H9 (cell line): ENCODE measurements around the gene INSYN1. TPM values are rescaled to one million over a fixed set of nuclear protein-coding genes. Genes with fewer than 3 reads are reported as not detected.

Experiments used
- DNase-seq: peaks from one replicate; pipeline ENCODE4 v3.0.0-alpha.2; 2017
- H2AFZ ChIP-seq: one replicate; pipeline ENCODE4 v1.6.1; 2013; ENCODE audit warnings: mild to moderate bottlenecking, low read length, control low read depth, moderate library complexity
- H2AK5ac ChIP-seq: 2 replicates; pipeline ENCODE4 v1.6.1; 2013; ENCODE audit warnings: low read length, control low read depth, mixed read lengths; ENCODE audit not compliant: insufficient read length
- H2BK120ac ChIP-seq: one replicate; pipeline ENCODE4 v1.6.1; 2013; ENCODE audit warnings: low read depth, mild to moderate bottlenecking, low read length, control low read depth, inconsistent platforms; ENCODE audit not compliant: poor library complexity, severe bottlenecking
- H2BK12ac ChIP-seq: 2 replicates; pipeline ENCODE4 v1.6.1; 2013; ENCODE audit warnings: low read length, control low read depth, mixed read lengths, low read depth; ENCODE audit not compliant: insufficient read length
- H2BK15ac ChIP-seq: 2 replicates; pipeline ENCODE4 v1.6.1; 2013; ENCODE audit warnings: low read depth, low read length, control low read depth
- H2BK20ac ChIP-seq: one replicate; pipeline ENCODE4 v1.6.1; 2013; ENCODE audit warnings: low read depth, mild to moderate bottlenecking, low read length, control low read depth, inconsistent platforms; ENCODE audit not compliant: poor library complexity, severe bottlenecking
- H2BK5ac ChIP-seq: 2 replicates; pipeline ENCODE4 v1.6.1; 2013; ENCODE audit warnings: low read length, control low read depth, mixed read lengths; ENCODE audit not compliant: insufficient read length
- H3K14ac ChIP-seq: 2 replicates; pipeline ENCODE4 v1.6.1; 2013; ENCODE audit warnings: low read length, control low read depth; ENCODE audit not compliant: insufficient read depth
- H3K18ac ChIP-seq: 2 replicates; pipeline ENCODE4 v1.6.1; 2013; ENCODE audit warnings: low read depth, mild to moderate bottlenecking, mixed read lengths, low read length, control low read depth; ENCODE audit not compliant: insufficient read length
- H3K23ac ChIP-seq: 2 replicates; pipeline ENCODE4 v1.6.1; 2013; ENCODE audit warnings: low read length, control low read depth, mixed read lengths, low read depth; ENCODE audit not compliant: insufficient read length
- H3K23me2 ChIP-seq: 2 replicates; pipeline ENCODE4 v1.6.1; 2013; ENCODE audit warnings: low read depth, mild to moderate bottlenecking, mixed read lengths, low read length, control low read depth; ENCODE audit not compliant: insufficient read length, poor library complexity, severe bottlenecking
- H3K27ac ChIP-seq: 2 replicates; pipeline ENCODE4 v1.5.1; 2013; ENCODE audit warnings: low read length, control low read depth, mixed read lengths, low read depth; ENCODE audit not compliant: insufficient read length
- H3K27me3 ChIP-seq: 2 replicates; pipeline ENCODE4 v1.6.1; 2013; ENCODE audit warnings: low read length, control low read depth, inconsistent platforms; ENCODE audit not compliant: insufficient read depth
- H3K4ac ChIP-seq: 2 replicates; pipeline ENCODE4 v1.6.1; 2013; ENCODE audit warnings: low read depth, mild to moderate bottlenecking, control low read depth, inconsistent platforms, low read length, moderate library complexity
- H3K4me1 ChIP-seq: 2 replicates; pipeline ENCODE4 v1.6.1; 2013; ENCODE audit warnings: low read length, control low read depth, inconsistent platforms; ENCODE audit not compliant: insufficient read depth
- H3K4me2 ChIP-seq: 2 replicates; pipeline ENCODE4 v1.6.1; 2013; ENCODE audit warnings: low read length, control low read depth, mixed read lengths; ENCODE audit not compliant: insufficient read length, insufficient read depth
- H3K56ac ChIP-seq: 2 replicates; pipeline ENCODE4 v1.6.1; 2013; ENCODE audit warnings: low read depth, mild to moderate bottlenecking, mixed read lengths, low read length, control low read depth; ENCODE audit not compliant: insufficient read length
- H3K79me1 ChIP-seq: 2 replicates; pipeline ENCODE4 v1.6.1; 2013; ENCODE audit warnings: low read depth, mild to moderate bottlenecking, moderate library complexity, low read length, control low read depth, inconsistent platforms; ENCODE audit not compliant: insufficient read depth, poor library complexity, severe bottlenecking
- H3K79me2 ChIP-seq: 2 replicates; pipeline ENCODE4 v1.6.1; 2013; ENCODE audit warnings: low read length, control low read depth, inconsistent platforms; ENCODE audit not compliant: insufficient read depth
- H3K9ac ChIP-seq: 2 replicates; pipeline ENCODE4 v1.6.1; 2013; ENCODE audit warnings: low read length, control low read depth, mixed read lengths; ENCODE audit not compliant: insufficient read length; ENCODE audit errors: extremely low read depth
- H3K9me3 ChIP-seq: one replicate; pipeline ENCODE4 v1.6.1; 2013; ENCODE audit warnings: low read depth, low read length, inconsistent platforms; ENCODE audit not compliant: control insufficient read depth
- H3T11ph ChIP-seq: one replicate; pipeline ENCODE4 v1.6.1; 2013; ENCODE audit warnings: mild to moderate bottlenecking, low read length, control low read depth, inconsistent platforms
- H4K20me1 ChIP-seq: one replicate; pipeline ENCODE4 v1.6.1; 2013; ENCODE audit not compliant: control insufficient read depth, insufficient read length, insufficient read depth
- H4K5ac ChIP-seq: 2 replicates; pipeline ENCODE4 v1.6.1; 2013; ENCODE audit warnings: low read depth, mild to moderate bottlenecking, mixed read lengths, low read length, control low read depth; ENCODE audit not compliant: insufficient read length
- H4K8ac ChIP-seq: replicated peaks from 2 replicates; pipeline ENCODE4 v1.6.1; 2013; ENCODE audit warnings: low read length, control low read depth, mixed read lengths, low read depth; ENCODE audit not compliant: insufficient read length
- H4K91ac ChIP-seq: 2 replicates; pipeline ENCODE4 v1.6.1; 2013; ENCODE audit warnings: low read depth, mild to moderate bottlenecking, moderate library complexity, mixed read lengths, low read length, control low read depth; ENCODE audit not compliant: insufficient read length
- H3K27ac Mint-ChIP-seq, 3 experiments: 2 replicates in 2 of 3; 3 replicates in 1 of 3; pipeline ENCODE4 v1.8.0; 2020 to 2021; ENCODE audit warnings: mixed read lengths in 3 of 3, mild to moderate bottlenecking in 1 of 3, moderate library complexity in 1 of 3
- H3K27me3 Mint-ChIP-seq: 2 replicates; pipeline ENCODE4 v1.8.0; 2021; ENCODE audit warnings: low read depth, mild to moderate bottlenecking, moderate library complexity, mixed read lengths
- H3K36me3 Mint-ChIP-seq, 3 experiments: 2 replicates in 2 of 3; 3 replicates in 1 of 3; pipeline ENCODE4 v1.8.0; 2020 to 2021; ENCODE audit warnings: low read depth in 3 of 3, mixed read lengths in 3 of 3; ENCODE audit not compliant: insufficient read depth in 1 of 3
- H3K4me1 Mint-ChIP-seq, 2 experiments: 2 replicates each; pipeline ENCODE4 v1.8.0; 2020; ENCODE audit warnings: mixed read lengths in 2 of 2
- H3K4me3 Mint-ChIP-seq, 2 experiments: 2 replicates in 1 of 2; 3 replicates in 1 of 2; pipeline ENCODE4 v1.8.0; 2020 to 2021; ENCODE audit warnings: mild to moderate bottlenecking in 2 of 2, mixed read lengths in 2 of 2, moderate library complexity in 1 of 2
- H3K9me3 Mint-ChIP-seq, 2 experiments: 2 replicates in 1 of 2; 3 replicates in 1 of 2; pipeline ENCODE4 v1.8.0; 2020; ENCODE audit warnings: mild to moderate bottlenecking in 2 of 2, mixed read lengths in 2 of 2, moderate library complexity in 1 of 2
- WGBS: extraction: QIAGEN DNeasy Blood & Tissue Kit; methylation state at CpG from one replicate; pipeline ENCODE4 v1.1.7; 2013; ENCODE audit warnings: missing lambda C conversion rate, low lambda C conversion rate, mixed read lengths; ENCODE audit not compliant: insufficient read length; ENCODE audit errors: extremely low coverage; 5-methylcytosine and 5-hydroxymethylcytosine counted together
- total RNA-seq: library from RNA; stranded (reverse); gene quantifications from 2 replicates; pipeline ENCODE4 v1.2.1, GENCODE V29; 2021
- TF ChIP-seq, protein P1 (sequence below): fragments of 200-600 bp; sonication (generic); conservative IDR thresholded peaks from 3 replicates; pipeline ENCODE4 v1.8.0; 2021; ENCODE audit warnings: antibody characterized with exemption, mild to moderate bottlenecking

The INSYN1 gene
- total RNA-seq, 1 experiment from 2014 or later, result 1.9 TPM

DNA sequence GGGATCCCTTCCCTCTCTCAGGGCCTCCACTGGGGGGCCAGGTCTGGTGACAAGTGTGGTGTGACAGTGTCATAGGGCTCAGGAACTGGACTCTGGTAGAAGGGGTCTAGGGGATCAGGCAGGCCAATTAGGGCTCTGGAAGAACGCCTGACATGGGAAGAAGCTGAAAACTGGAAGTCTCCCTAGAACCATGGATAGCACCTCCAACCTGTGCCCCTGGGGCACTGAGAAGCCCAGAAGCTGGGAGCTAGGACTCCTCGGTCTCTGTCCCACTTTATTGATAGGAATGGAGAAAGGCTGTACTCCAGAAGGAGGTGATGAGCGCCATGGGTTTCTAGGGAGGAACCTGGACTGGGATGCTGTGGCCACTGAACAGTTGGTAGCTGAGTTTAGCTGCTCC lies 30.7 kb downstream of the INSYN1 start:
- H3K27me3 Mint-ChIP-seq, result no peaks in the 10 kb centered on the region; the same call in none of the 2 replicates
- no peaks in the 10 kb centered on the region for H3K9me3 ChIP-seq
- no peaks in the 10 kb centered on the region; the same call in 1 of the 2 replicates for H3K27me3 ChIP-seq
- no peak overlapping the region for H3T11ph ChIP-seq
- H3K79me1 ChIP-seq, result no peaks in the 10 kb centered on the region
- H3K4me2 ChIP-seq, result no peak overlapping the region
- H3K9me3 Mint-ChIP-seq, result no peaks in the 10 kb centered on the region
- WGBS, result no CpG with 5 or more reads among the region's 3 CpGs
- H4K5ac ChIP-seq, result no peak overlapping the region
- no peak overlapping the region for H3K14ac ChIP-seq
- no peak overlapping the region for H3K4me3 Mint-ChIP-seq
- H3K27ac ChIP-seq, result no peak overlapping the region
- H4K8ac ChIP-seq, result no peak overlapping the region
- no peaks in the 10 kb centered on the region for H3K23me2 ChIP-seq
- H3K4me1 ChIP-seq, result no peaks in the 10 kb centered on the region
- H3K56ac ChIP-seq, result no peak overlapping the region
- no peak overlapping the region for H3K23ac ChIP-seq
- no peak overlapping the region for H2BK20ac ChIP-seq
- H2AK5ac ChIP-seq, result no peak overlapping the region
- no peaks in the 10 kb centered on the region for H3K36me3 Mint-ChIP-seq
- H2BK15ac ChIP-seq, result no peak overlapping the region
- no peaks in the 10 kb centered on the region for H3K79me2 ChIP-seq
- H3K27ac Mint-ChIP-seq, result peak overlapping the region in 1 of 3 experiments; percentile 53; a peak in 1 of 7 replicates
- TF ChIP-seq, protein P1, sequence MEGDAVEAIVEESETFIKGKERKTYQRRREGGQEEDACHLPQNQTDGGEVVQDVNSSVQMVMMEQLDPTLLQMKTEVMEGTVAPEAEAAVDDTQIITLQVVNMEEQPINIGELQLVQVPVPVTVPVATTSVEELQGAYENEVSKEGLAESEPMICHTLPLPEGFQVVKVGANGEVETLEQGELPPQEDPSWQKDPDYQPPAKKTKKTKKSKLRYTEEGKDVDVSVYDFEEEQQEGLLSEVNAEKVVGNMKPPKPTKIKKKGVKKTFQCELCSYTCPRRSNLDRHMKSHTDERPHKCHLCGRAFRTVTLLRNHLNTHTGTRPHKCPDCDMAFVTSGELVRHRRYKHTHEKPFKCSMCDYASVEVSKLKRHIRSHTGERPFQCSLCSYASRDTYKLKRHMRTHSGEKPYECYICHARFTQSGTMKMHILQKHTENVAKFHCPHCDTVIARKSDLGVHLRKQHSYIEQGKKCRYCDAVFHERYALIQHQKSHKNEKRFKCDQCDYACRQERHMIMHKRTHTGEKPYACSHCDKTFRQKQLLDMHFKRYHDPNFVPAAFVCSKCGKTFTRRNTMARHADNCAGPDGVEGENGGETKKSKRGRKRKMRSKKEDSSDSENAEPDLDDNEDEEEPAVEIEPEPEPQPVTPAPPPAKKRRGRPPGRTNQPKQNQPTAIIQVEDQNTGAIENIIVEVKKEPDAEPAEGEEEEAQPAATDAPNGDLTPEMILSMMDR, result no peak
- H2BK120ac ChIP-seq, result no peak overlapping the region
- peaks cover 3 to 5% of the 10 kb centered on the region in 2 experiments; a peak in 2 of 4 replicates for H3K4me1 Mint-ChIP-seq
- H2BK5ac ChIP-seq, result no peak overlapping the region
- H4K20me1 ChIP-seq, result no peaks in the 10 kb centered on the region
- H3K9ac ChIP-seq, result no peak overlapping the region
- DNase-seq, result no peak
- no peak overlapping the region for H3K4ac ChIP-seq
- H3K18ac ChIP-seq, result no peak overlapping the region
- no peak overlapping the region for H2BK12ac ChIP-seq
- no peak overlapping the region for H4K91ac ChIP-seq
- no peak overlapping the region for H2AFZ ChIP-seq
